ENCODE measurements around the gene UNC79.

UNC79 gene

DNA sequence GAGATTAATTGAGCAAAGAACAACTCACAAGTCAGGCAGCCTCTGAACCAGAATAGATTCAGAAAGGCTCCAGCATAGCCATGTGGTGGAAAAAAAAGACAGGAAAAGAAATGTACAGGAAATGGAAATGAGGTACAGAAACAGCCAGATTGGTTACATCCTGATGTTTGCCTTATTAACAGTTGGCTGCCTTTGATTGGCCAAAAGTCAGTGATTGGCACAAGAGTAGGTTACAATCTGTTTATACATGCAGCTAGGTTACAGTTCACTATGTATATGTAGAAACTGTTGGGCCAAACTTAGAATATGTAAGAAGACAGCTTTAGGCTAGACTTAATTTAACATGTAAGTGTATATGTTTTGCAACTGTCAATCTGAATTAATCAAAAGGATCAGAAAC lies 118.9 kb downstream of the UNC79 start:
- DNase-seq: no peak

DNA sequence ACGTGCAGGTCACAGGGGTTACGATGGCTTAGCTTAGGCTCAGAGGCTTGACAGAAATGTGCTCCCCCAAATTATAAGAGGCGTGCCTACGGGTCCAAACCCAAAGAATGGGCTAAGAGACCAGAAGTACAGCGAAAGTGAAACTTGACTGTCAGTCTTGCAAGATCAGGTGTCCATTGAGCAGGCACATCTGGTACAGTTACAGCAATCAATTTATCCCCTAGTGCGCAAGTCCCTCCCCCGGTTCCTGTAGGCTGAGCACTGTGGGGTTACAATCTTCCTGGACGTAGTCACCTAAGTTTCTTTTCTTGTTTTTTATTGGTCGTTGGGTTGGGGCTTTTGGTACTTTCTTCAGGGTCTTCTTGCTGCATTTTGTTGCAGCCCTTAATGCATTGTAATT lies 134.2 kb downstream of the UNC79 start:
- DNase-seq: no peak

- no peak for DNase-seq
These were observed 135.4 kb downstream of the UNC79 start for GRCh38 chr14:93566065-93566693.

GRCh38 chr14:93571275-93571674 lies 140.5 kb downstream of the UNC79 start:
- no peak for DNase-seq

DNA sequence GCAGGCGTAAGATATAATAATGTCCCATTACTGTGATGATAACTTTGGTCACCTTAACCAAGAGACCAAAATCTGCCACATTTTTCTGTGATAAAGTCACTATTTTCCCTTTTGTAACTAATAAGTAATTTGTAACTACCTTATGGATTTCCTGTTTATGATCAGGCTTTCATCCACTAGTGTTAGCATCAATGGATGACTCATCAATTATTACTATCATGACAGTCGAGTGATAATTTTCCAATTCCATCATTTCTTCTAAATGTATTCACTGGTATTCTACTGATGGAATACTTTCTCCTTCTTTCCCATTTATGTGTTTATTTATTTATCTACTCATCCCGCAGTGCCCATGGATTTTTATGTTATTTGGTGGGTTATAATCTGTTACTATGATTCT lies 148.4 kb downstream of the UNC79 start:
- no peak for DNase-seq

DNA sequence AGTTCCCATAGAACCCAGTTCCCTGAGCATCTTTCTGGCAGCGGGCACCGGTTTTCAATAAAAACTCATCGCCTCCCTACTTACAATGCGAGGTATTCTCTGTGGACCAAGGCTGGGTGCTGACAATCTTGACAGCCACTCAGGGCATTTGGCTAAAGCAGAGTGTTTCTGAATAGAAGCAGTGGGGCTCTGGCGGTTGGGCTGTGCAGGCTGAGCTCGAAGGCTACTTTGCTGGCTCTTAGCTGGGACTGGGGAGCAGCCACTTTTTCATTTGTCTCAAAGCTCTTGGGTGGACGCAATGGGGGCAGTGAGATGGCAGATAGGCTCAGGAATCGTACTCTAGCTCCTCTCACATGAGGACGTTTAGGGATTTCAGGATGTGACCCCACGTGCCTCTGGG lies 151.8 kb downstream of the UNC79 start:
- DNase-seq: no peak

DNA sequence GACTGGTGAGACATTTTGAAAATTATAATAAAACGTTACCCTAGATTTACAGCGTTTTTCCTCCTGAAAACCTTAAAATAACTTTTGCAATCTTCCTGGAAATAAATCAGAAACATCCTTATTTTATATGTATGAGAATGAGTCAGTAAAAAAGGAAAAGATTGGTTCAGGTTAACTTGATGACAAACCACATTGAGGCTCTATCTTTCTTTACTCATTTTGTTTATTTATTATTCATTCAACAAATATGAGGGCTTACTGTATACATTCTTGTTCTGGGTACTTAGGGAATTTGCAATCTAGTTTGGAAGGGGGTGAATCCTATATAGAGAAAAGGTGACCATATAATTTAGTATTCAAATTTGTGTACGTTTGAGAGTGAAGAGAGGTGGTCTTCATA lies 156.6 kb downstream of the UNC79 start:
- DNase-seq: no peak

GRCh38 chr14:93591506-93591905 lies 160.8 kb downstream of the UNC79 start:
- DNase-seq: no peak

GRCh38 chr14:93592786-93593185 lies 162.0 kb downstream of the UNC79 start:
- no peak for DNase-seq

- DNase-seq: no peak
These were observed 175.4 kb downstream of the UNC79 start for GRCh38 chr14:93606091-93606490.

DNA sequence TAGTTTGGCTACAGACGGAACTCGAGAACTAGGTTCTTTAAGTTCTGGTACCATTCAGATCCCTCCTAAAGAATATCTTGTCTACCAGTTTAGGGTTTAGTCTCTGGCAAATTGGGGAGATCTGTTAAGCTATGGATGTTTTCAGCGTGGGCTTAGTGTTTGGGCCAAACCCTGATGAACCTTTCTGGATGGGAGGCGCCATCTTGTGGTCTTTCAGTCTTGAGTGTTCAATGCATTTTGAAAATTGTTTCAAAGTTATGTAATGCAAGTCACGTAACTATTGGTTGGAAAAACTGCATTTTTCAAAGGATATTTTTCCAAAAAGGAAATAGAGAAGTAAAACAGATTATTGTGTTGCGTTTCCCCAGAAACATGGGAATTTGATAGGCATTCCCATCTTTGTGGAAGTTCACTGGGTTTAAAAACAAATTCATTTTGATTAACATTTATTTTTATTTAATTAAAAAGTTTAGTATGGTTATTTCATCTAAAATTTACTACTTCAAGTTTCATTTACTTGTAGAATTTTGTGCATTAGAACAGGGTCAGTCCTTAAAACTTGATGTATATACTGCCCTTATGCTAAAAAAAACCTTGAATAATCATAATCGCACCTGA lies 188.5 kb downstream of the UNC79 start:
- no peak for DNase-seq

DNA sequence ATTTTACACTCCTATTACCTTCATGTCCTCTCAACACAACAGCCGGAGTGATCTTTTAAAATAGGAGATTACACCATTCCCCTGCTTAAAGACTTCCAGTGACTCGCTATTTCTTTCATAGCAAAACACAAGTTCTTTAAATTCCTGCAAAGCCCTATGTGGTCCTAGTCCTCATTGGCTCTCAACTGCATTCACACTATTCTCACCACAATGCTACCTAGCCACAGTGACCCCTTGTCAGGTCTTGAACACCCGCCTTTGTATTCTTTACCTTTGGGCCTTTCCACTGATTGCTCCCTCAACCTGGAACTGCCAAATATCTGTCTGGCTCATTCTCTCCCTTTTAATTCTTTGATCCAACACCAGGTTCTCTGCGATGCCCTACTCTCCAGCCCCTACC lies 197.3 kb downstream of the UNC79 start:
- no peak for DNase-seq

GRCh38 chr14:93629643-93630042 lies 198.9 kb downstream of the UNC79 start:
- no peak for DNase-seq

GRCh38 chr14:93638790-93639189 lies 208.1 kb downstream of the UNC79 start:
- no peak for DNase-seq

GRCh38 chr14:93643127-93643526 lies 212.4 kb downstream of the UNC79 start:
- no peak for DNase-seq

DNA sequence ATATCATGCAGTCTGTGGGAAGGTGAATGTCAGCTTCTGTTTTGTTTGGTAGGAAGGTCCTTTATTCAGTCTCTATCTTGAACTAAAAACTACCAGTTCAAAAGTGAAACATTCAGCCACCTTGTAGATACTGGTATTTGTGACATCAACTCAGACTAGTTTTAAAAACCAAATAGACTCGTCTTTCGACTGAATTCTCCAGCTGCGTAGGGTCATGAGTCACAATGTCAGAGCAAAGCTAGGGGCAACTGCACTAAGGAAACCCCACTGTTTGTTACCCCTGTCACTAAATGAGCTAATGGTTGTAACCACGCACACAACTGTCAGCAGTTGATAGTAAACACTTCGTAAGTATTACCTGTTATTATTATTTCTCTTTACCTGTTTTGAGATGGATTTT lies 212.9 kb downstream of the UNC79 start:
- no peak for DNase-seq

- no peak for DNase-seq
These were observed 214.5 kb downstream of the UNC79 start for GRCh38 chr14:93645200-93645599.

- DNase-seq: no peak
These were observed 217.9 kb downstream of the UNC79 start for GRCh38 chr14:93648440-93649168.

DNA sequence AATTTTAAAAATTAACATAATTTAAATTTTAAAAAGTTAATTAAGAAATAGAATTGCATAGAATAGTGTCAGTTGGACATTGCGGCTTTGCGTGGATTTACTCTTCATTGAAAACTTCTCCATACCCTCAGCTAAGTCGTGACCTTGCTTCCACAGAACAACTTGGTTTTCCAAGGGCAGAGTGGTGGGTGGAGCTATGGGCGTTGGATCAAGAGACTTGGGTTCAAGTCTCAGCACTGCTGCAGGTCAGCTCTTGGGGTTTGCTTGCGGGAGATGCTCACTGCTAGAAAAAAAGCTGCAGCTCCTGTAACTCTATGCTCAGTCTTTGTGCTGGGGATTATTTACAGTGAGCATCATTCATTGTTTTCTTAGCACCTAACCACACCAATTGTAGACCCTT lies 223.9 kb downstream of the UNC79 start:
- DNase-seq: no peak

DNA sequence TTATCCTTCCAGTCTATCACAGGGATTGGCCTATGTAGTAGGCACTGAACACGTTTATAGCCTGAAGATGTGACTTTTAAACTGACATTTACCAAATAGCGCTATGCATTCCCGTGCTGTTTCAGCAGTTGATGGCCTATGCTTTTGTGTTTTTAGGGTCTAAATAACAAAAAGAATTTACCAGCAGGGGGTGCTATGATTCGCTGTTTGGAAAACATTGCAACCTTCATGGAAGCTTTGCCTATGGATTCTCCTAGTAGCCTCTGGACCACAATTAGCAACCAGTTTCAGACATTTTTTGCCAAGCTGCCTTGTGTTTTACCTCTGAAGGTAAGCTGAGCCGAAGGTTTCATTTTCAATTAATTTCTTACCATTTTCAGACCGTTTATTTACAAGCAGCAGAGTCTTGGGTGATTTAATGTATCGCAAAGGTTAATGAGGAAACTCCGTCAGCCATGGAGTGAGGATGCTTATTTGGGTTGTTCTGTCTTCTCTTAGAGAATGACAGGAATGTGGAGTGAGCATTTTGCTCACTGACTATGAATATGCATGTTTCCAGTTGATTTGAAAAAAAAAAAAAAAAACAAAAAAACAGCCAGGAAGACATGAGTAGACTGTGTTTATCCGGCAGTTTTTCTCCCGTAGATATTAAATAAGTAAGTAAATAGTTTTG lies 224.5 kb downstream of the UNC79 start:
- no peak for DNase-seq

DNA sequence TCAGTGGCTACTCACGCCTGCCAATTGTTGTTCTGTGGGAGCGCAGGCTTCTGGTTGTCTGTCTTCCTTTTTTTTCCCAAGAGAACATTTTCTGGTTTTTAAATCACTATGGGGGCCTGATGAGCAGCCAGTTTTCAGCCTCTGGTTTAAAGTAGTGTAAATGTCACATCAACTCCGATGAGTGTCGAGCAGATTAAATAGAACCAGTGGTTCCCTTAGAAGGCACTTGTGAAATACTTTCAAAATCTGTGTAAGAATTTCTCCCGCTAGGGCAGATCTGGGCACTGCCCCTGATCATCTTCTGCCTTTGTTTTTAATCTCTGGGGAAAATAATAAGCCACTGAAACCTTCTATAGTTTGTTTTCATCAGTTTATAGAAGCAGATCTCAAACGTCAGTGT lies 227.1 kb downstream of the UNC79 start:
- DNase-seq: no peak

GRCh38 chr14:93663317-93663716 lies 232.6 kb downstream of the UNC79 start:
- no peak for DNase-seq

DNA sequence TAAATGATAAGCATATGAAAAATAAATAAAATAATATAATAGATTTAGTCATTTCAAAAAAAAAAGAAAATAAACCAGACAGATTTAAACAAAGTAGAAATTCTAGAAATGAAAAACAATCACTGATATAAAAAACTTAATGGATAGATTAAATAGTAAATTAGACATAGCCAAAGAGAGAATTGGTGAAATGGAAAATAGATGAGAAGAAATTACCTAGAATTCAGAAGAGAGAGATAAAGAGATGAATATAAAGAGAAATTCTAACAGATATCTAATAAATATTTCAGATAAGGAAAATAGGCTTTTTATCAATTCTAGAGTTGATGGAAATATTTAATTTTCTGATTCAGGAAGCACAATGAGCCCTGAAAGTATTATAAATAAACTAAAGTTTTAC lies 234.4 kb downstream of the UNC79 start:
- no peak for DNase-seq

DNA sequence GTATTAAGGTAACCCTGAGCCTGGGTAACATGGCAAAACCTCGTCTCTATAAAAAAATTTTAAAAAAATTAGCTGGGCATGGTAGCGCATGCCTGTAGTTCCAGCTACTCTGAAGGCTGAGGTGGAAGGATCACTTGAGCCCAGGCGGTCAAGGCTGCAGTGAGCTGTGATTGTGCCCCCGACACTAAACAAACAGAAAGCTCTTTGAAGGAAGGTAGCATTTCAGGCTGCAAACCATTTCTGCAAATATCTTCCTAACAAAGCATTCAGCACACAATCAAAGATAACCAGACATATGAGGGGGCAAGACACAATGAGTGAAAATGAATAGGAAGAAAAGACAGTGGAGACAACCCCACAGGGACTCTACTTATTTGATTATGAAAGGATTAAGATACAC lies 238.9 kb downstream of the UNC79 start:
- DNase-seq: no peak
